PFSK-1 (cell line): Measurements from ENCODE around the gene BICRA.

ENCODE experiments used
- FOXP2 ChIP-seq: optimal IDR thresholded peaks from 2 replicates; pipeline ENCODE3; 2011; ENCODE audit warnings: borderline replicate concordance, control low read depth, inconsistent platforms; ENCODE audit not compliant: insufficient read depth; ENCODE audit errors: extremely low read length, extremely low read depth
- POLR2AphosphoS5 ChIP-seq: IDR thresholded peaks from 2 replicates; pipeline ENCODE4 v1.6.1; 2012; ENCODE audit warnings: low read depth, mild to moderate bottlenecking, control low read depth, low read length, moderate library complexity
- REST ChIP-seq, 2 experiments: IDR thresholded peaks; 2 replicates each; pipeline versions ENCODE4 v1.6.1 to v1.8.0; 2011 to 2012; ENCODE audit warnings: low read depth in 2 of 2, low read length in 2 of 2, control low read depth in 1 of 2, inconsistent platforms in 1 of 2, mild to moderate bottlenecking in 1 of 2, moderate library complexity in 1 of 2; ENCODE audit not compliant: insufficient read depth in 1 of 2
- SIN3A ChIP-seq: IDR thresholded peaks from 2 replicates; pipeline ENCODE4 v1.6.1; 2012; ENCODE audit warnings: mild to moderate bottlenecking, low read length, moderate library complexity, borderline replicate concordance; ENCODE audit not compliant: insufficient read depth
- TAF1 ChIP-seq: IDR thresholded peaks from 2 replicates; pipeline ENCODE4 v1.6.1; 2012; ENCODE audit warnings: low read length, control low read depth, borderline replicate concordance; ENCODE audit not compliant: insufficient read depth

GRCh38 chr19:47693489-47693888 is 84.6 kb downstream of the BICRA start:
- TF ChIP-seq REST (IDR thresholded peaks at IDR 0.05; ENCODE audit: insufficient read depth in 1 of 2, low read depth in 2 of 2, low read length in 2 of 2): no peak
- TF ChIP-seq TAF1: no peak
- TF ChIP-seq POLR2AphosphoS5: no peak
- TF ChIP-seq SIN3A: no peak
- TF ChIP-seq FOXP2: no peak
